HepG2 (cell line): ENCODE measurements around the gene LYPD1. TPM values are rescaled to one million over a fixed set of nuclear protein-coding genes. Genes with fewer than 3 reads are reported as not detected.

Experiments used
- ATAC-seq: fragments of 200-7000 bp; cut with Tn5 transposase; 3 replicates; pipeline ENCODE4 v1.9.1; 2020; ENCODE audit warnings: mild to moderate bottlenecking, moderate library complexity
- BruUV-seq: library from RNA; stranded (reverse); fragments of 400-500 nt; replicated peaks from 2 replicates; lab custom pipeline; 2021; lab: Mats Ljungman, UMichigan
- CTCF ChIA-PET: fragments of 300-600 bp; formaldehyde crosslinking; extraction: SDS; loops from one replicate; lab custom pipeline; 2021; ENCODE audit warnings: low total read pairs, inconsistent platforms, low intra/inter-chr PET ratio; lab: Yijun Ruan, JAX
- POLR2A ChIA-PET: fragments of 350-600 bp; sonication (Branson Sonifier 250); formaldehyde crosslinking; loops from one replicate; lab custom pipeline; 2020; ENCODE audit warnings: antibody characterized with exemption, inconsistent platforms; lab: Yijun Ruan, JAX
- DNase-seq: peaks from one replicate; pipeline ENCODE4 v3.0.0-alpha.2; 2015; ENCODE audit warnings: low spot score
- FAIRE-seq: peaks from 3 replicates; lab custom pipeline; 2011; peaks lifted over from hg19 to GRCh38; lab: Jason Lieb, UNC
- H2AFZ ChIP-seq: one replicate; pipeline ENCODE4 v1.6.1; 2011; ENCODE audit warnings: low read length, inconsistent platforms
- H3K27ac ChIP-seq: fragments of 300-600 bp; 3 replicates; pipeline ENCODE4 v1.8.0; 2011; ENCODE audit warnings: mixed run types, mild to moderate bottlenecking, mixed read lengths, low read length, inconsistent platforms; ENCODE audit not compliant: insufficient read depth; ENCODE audit errors: extremely low read length
- H3K27me3 ChIP-seq, 2 experiments: fragments of 200-600 bp in 1 of 2; 2 replicates in 1 of 2; 3 replicates in 1 of 2; pipeline versions ENCODE4 v1.6.0 to v1.8.0; 2011; ENCODE audit warnings: low read length in 2 of 2, mild to moderate bottlenecking in 2 of 2, moderate library complexity in 2 of 2, inconsistent platforms in 1 of 2; ENCODE audit not compliant: insufficient read depth in 2 of 2, control insufficient read depth in 1 of 2
- H3K36me3 ChIP-seq, 2 experiments: fragments of 200-600 bp in 1 of 2; replicated peaks in 1 of 2; 2 replicates in 1 of 2; 3 replicates in 1 of 2; pipeline versions ENCODE4 v1.5.1 to v1.8.0; 2011; ENCODE audit warnings: low read length in 2 of 2, inconsistent platforms in 1 of 2; ENCODE audit not compliant: insufficient read depth in 2 of 2, control insufficient read depth in 1 of 2
- H3K4me1 ChIP-seq: 2 replicates; pipeline ENCODE4 v1.5.1; 2012; ENCODE audit warnings: low read length, inconsistent platforms; ENCODE audit not compliant: insufficient read depth
- H3K4me2 ChIP-seq: 2 replicates; pipeline ENCODE4 v1.6.0; 2011; ENCODE audit warnings: low read depth, low read length, inconsistent platforms
- H3K4me3 ChIP-seq, 3 experiments: fragments of 200-600 bp in 1 of 3; sonication (generic), shearing (Covaris generic) in 1 of 3; replicated peaks in 1 of 3; 2 replicates each; pipeline ENCODE4 v1.5.1; 2011 to 2016; ENCODE audit warnings: low read length in 3 of 3, inconsistent platforms in 2 of 3, low read depth in 2 of 3, mild to moderate bottlenecking in 2 of 3, control low read depth in 1 of 3, mixed read lengths in 1 of 3; ENCODE audit not compliant: insufficient read depth in 1 of 3
- H3K79me2 ChIP-seq: one replicate; pipeline ENCODE4 v1.6.1; 2011; ENCODE audit warnings: low read length, inconsistent platforms; ENCODE audit not compliant: insufficient read depth
- H3K9ac ChIP-seq: 2 replicates; pipeline ENCODE4 v1.6.0; 2011; ENCODE audit warnings: mild to moderate bottlenecking, low read depth, low read length, inconsistent platforms; ENCODE audit not compliant: insufficient read depth
- H3K9me3 ChIP-seq: 2 replicates; pipeline ENCODE4 v1.5.1; 2012; ENCODE audit warnings: mild to moderate bottlenecking, low read length
- H4K20me1 ChIP-seq: 2 replicates; pipeline ENCODE4 v1.6.0; 2011; ENCODE audit warnings: inconsistent platforms, mild to moderate bottlenecking, low read length, moderate library complexity; ENCODE audit not compliant: insufficient read depth
- HINFP ChIP-seq: sonication (generic); formaldehyde crosslinking; IDR thresholded peaks from 2 replicates; pipeline ENCODE4 v1.4.0; 2020; ENCODE audit warnings: low read depth, mild to moderate bottlenecking, missing genetic modification reagents
- IRX3 ChIP-seq: sonication (generic); formaldehyde crosslinking; IDR thresholded peaks from 2 replicates; pipeline ENCODE4 v1.8.1; 2023; ENCODE audit warnings: mild to moderate bottlenecking, low read depth, missing genetic modification reagents, borderline replicate concordance
- RNF219 ChIP-seq: sonication (generic); formaldehyde crosslinking; IDR thresholded peaks from 2 replicates; pipeline ENCODE4 v1.5.0; 2020; ENCODE audit warnings: mild to moderate bottlenecking, missing genetic modification reagents
- TAF15 ChIP-seq: fragments of 200-400 bp; formaldehyde crosslinking; IDR thresholded peaks from one replicate; pipeline ENCODE4 v1.6.1; 2018; ENCODE audit warnings: mild to moderate bottlenecking, low read depth, low read length; ENCODE audit not compliant: poor library complexity, severe bottlenecking
- ZEB1 ChIP-seq: IDR thresholded peaks from 2 replicates; pipeline ENCODE4 v1.6.1; 2012; ENCODE audit warnings: mild to moderate bottlenecking, low read depth, inconsistent platforms; ENCODE audit not compliant: insufficient replicate concordance
- ZHX2 ChIP-seq, 2 experiments: sonication (generic) in 1 of 2; formaldehyde crosslinking in 1 of 2; IDR thresholded peaks; 2 replicates each; pipeline versions ENCODE4 v1.6.1 to v1.9.0; 2014 to 2022; ENCODE audit warnings: antibody characterized with exemption in 1 of 2, borderline replicate concordance in 1 of 2, inconsistent platforms in 1 of 2, low read depth in 1 of 2, missing genetic modification reagents in 1 of 2
- ZNF337 ChIP-seq: sonication (generic); formaldehyde crosslinking; IDR thresholded peaks from 2 replicates; pipeline ENCODE4 v1.5.1; 2020; ENCODE audit warnings: missing genetic modification reagents, low read depth, mild to moderate bottlenecking, borderline replicate concordance
- ZNF382 ChIP-seq: sonication (generic); formaldehyde crosslinking; IDR thresholded peaks from 2 replicates; pipeline ENCODE4 v1.5.0; 2020; ENCODE audit warnings: missing genetic modification reagents, mild to moderate bottlenecking, borderline replicate concordance
- ZNF720 ChIP-seq: sonication (generic); formaldehyde crosslinking; IDR thresholded peaks from 2 replicates; pipeline ENCODE4 v1.4.0; 2020; ENCODE audit warnings: missing genetic modification reagents
- ZNF761 ChIP-seq: sonication (generic); formaldehyde crosslinking; conservative IDR thresholded peaks from 2 replicates; pipeline ENCODE4 v1.4.0; 2020; ENCODE audit warnings: mild to moderate bottlenecking, missing genetic modification reagents
- ZNF788 ChIP-seq: sonication (generic); formaldehyde crosslinking; IDR thresholded peaks from 2 replicates; pipeline ENCODE4 v1.5.0; 2020; ENCODE audit warnings: mild to moderate bottlenecking, missing genetic modification reagents, borderline replicate concordance
- WGBS: methylation state at CpG from one replicate; pipeline ENCODE4 v1.1.6; 2017; ENCODE audit warnings: low lambda C conversion rate; 5-methylcytosine and 5-hydroxymethylcytosine counted together
- in situ Hi-C: cut with HindIII; loops from 2 replicates; pipeline ENCODE4 v1.10.0; 2017; ENCODE audit warnings: low pct_unique_long_range_greater_than_20kb; ENCODE audit not compliant: extremely low pct_ligation_motif_present
- intact Hi-C: fragments of 100-400 bp; cut with micrococcal nuclease; formaldehyde crosslinking; loops from one replicate; pipeline ENCODE4 v1.10.0; 2022; ENCODE audit not compliant: unreplicated experiment
- polyA plus RNA-seq, 8 experiments: library from polyadenylated mRNA; depleted of rRNA in 3 of 8; stranded (reverse) in 7 of 8; unstranded in 1 of 8; fragments of >200 nt; fragmentation: Illumina TruSeq in 4 of 8; extraction: Trizol in 4 of 8; gene quantifications; 2 replicates each; pipeline versions ENCODE4 v1.2.1 to v1.2.3, GENCODE V29; 2011 to 2016; ENCODE audit warnings: low read depth in 4 of 8, missing spikeins in 1 of 8, mixed read lengths in 1 of 8; ENCODE audit not compliant: insufficient read depth in 1 of 8
- total RNA-seq, 5 experiments: library from RNA; depleted of rRNA; stranded (reverse); fragments of >200 nt; fragmentation: Illumina TruSeq; extraction: Trizol; gene quantifications; 2 replicates each; pipeline ENCODE4 v1.2.3, GENCODE V29; 2016; ENCODE audit warnings: low read depth in 1 of 5

Gene LYPD1
- total and polyA plus RNA-seq, 2 of the 13 experiments (the other 11 are each of a cell fraction or from before 2014, with no cell fraction given): not detected

- FAIRE-seq (no peak), DNase-seq (no peak), ATAC-seq (no peak)
- Histone ChIP-seq H3K9ac (no peak overlapping the region), H3K4me2 (no peak overlapping the region), H3K4me1 (no peaks in the 10 kb centered on the region), H3K27me3 (peaks cover 6 to 31% of the 10 kb centered on the region in 2 experiments; a peak in 4 of 5 replicates), H3K36me3 (no peaks in the 10 kb centered on the region), H3K79me2 (no peaks in the 10 kb centered on the region), H3K4me3 (no peak overlapping the region), H4K20me1 (no peaks in the 10 kb centered on the region), H3K27ac (no peak overlapping the region), H3K9me3 (no peaks in the 10 kb centered on the region), H2AFZ (no peak overlapping the region)
- WGBS: 19% methylated on average over 4 of the region's 4 CpGs
- intact Hi-C loops (no loop called here), in situ Hi-C loops (loop anchor here (25.0 kb wide), 1 partner anchor 497 kb away; no protein-coding TSS in a partner anchor)
- CTCF ChIA-PET: no interaction called here
- BruUV-seq: no TSS peak
- POLR2A ChIA-PET: no interaction called here
- TF ChIP-seq ZHX2 (IDR thresholded peaks at IDR 0.05; ENCODE audit: low read depth) (no peak), ZHX2 (CRISPR knock-in tag; IDR thresholded peaks at IDR 0.05; ENCODE audit: borderline replicate concordance) (no peak), RNF219 (CRISPR knock-in tag) (no peak), ZNF788 (CRISPR knock-in tag) (no peak), IRX3 (CRISPR knock-in tag) (no peak), HINFP (no peak), ZNF382 (no peak), ZNF761 (CRISPR knock-in tag) (no peak), ZEB1 (no peak), TAF15 (no peak), ZNF337 (no peak), ZNF720 (no peak)
Measured at GRCh38 chr2:132665401-132666140, 4.4 kb downstream of the LYPD1 start.
